SK-N-SH (cell line): ENCODE measurements around the gene SLC6A11.

Experiments used
- CHD2 ChIP-seq: fragments of 150-350 bp; IDR thresholded peaks from 2 replicates; pipeline ENCODE4 v1.6.1; 2018; ENCODE audit warnings: low read length; ENCODE audit not compliant: partially characterized antibody
- CTCF ChIP-seq: fragments of 200-600 bp; sonication (generic); IDR thresholded peaks from 2 replicates; pipeline ENCODE4 v1.6.1; 2017; ENCODE audit warnings: antibody characterized with exemption, mild to moderate bottlenecking, moderate library complexity
- FOSL2 ChIP-seq: IDR thresholded peaks from 2 replicates; pipeline ENCODE4 v1.4.0; 2012; ENCODE audit warnings: low read depth, mild to moderate bottlenecking, moderate library complexity, borderline replicate concordance
- POLR2AphosphoS5 ChIP-seq: IDR thresholded peaks from 2 replicates; pipeline ENCODE4 v1.6.1; 2012; ENCODE audit warnings: low read depth, low read length
- RAD21 ChIP-seq: IDR thresholded peaks from 2 replicates; pipeline ENCODE4 v1.6.1; 2012; ENCODE audit warnings: mild to moderate bottlenecking, low read length
- RCOR1 ChIP-seq: fragments of 150-350 bp; IDR thresholded peaks from 2 replicates; pipeline ENCODE4 v1.6.1; 2017; ENCODE audit warnings: antibody characterized with exemption, low read length
- REST ChIP-seq: IDR thresholded peaks from 2 replicates; pipeline ENCODE4 v1.6.1; 2012; ENCODE audit warnings: mild to moderate bottlenecking, low read depth, low read length, moderate library complexity
- RFX5 ChIP-seq: IDR thresholded peaks from 2 replicates; pipeline ENCODE4 v1.6.1; 2012; ENCODE audit warnings: mild to moderate bottlenecking, improper control_type of control experiment, low read length
- TAF1 ChIP-seq: IDR thresholded peaks from 2 replicates; pipeline ENCODE4 v1.6.1; 2012; ENCODE audit warnings: low read depth, mild to moderate bottlenecking, low read length, moderate library complexity, borderline replicate concordance
- TEAD4 ChIP-seq: IDR thresholded peaks from 2 replicates; pipeline ENCODE4 v1.4.0; 2012; ENCODE audit warnings: mild to moderate bottlenecking, borderline replicate concordance; ENCODE audit not compliant: insufficient read depth
- YY1 ChIP-seq: IDR thresholded peaks from 2 replicates; pipeline ENCODE4 v1.4.0; 2012; ENCODE audit warnings: low read depth, mild to moderate bottlenecking
- ZBTB33 ChIP-seq: IDR thresholded peaks from 2 replicates; pipeline ENCODE4 v1.4.0; 2012; ENCODE audit warnings: low read depth, borderline replicate concordance

- TF ChIP-seq CTCF (no peak), RAD21 (no peak), RCOR1 (no peak), TAF1 (no peak), RFX5 (no peak), REST (no peak), POLR2AphosphoS5 (no peak), CHD2 (no peak), ZBTB33 (no peak), TEAD4 (no peak), YY1 (no peak), FOSL2 (no peak)
Observed at GRCh38 chr3:10926256-10926810, 110.3 kb downstream of the SLC6A11 start.
